ENCODE measurements around the gene PPFIBP1.
"Not testable (repeated sequence)": the region's sequence is repeated elsewhere in the genome, so short reads cannot be mapped to it uniquely, and the experiment has no call there.

The PPFIBP1 gene

DNA sequence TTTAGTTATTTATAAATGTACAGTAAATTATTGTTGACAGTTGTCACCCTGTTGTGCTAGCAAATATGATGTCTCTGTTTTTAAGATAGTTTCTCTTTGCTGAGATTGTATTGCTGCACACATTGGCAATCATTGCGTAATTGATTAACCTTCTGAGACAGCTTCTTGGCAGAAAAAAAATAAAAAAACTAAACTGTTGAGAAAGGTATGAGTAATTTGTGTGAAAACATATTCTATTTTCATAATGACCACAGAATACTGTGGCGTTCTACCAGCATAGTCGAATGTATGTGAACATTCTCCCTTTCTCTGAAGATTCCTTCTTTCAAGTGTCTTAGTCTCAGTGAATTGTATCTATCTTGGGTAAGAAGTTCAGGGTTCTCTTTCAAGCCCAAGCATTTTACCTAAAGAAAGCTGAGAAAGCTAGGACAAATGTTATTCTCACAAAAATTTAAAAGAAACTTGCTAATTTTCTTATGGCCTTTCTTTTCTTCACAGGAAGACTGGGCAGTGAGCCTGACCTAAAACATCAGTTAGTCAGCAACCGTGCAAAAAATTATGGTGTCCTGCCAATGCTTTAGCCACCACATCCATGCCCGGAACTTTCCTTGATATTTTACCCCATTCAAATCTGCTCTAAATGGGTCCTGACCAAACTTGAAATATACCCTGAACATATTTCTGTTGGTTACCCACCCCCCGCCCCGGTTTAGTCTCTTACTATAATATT is 103.3 kb downstream of the PPFIBP1 start:
- no peak for DNase-seq (ENCODE audit: low spot score)

DNA sequence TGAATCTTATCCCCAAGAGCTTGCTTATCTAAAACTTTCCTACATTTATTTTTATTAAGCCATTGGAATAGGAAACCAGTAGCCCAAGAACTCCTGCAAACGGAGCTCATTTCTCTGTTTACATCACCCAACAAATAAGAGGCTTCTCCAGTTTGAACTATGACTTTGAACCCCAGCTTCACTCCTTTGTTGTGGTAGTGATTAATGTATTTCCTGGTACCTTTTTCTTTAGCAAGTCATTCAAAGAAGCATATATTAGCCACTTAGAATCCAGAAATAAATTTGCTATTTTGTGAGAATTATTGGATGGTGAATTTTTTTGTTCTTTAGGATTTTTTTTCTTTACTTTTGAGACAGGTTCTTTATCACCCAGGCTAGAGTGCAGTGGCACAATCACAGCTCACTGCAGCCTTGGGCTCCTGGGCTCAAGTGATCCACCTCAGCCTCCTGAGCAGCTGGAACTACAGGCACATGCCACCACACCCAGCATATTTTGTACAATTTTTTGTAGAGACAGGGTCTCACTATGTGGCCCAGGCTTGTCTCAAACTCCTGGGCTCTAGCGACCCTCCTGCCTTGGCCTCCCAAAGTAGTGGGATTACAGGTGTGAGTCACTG is 104.0 kb downstream of the PPFIBP1 start:
- not testable (repeated sequence) for DNase-seq (ENCODE audit: low spot score)

DNA sequence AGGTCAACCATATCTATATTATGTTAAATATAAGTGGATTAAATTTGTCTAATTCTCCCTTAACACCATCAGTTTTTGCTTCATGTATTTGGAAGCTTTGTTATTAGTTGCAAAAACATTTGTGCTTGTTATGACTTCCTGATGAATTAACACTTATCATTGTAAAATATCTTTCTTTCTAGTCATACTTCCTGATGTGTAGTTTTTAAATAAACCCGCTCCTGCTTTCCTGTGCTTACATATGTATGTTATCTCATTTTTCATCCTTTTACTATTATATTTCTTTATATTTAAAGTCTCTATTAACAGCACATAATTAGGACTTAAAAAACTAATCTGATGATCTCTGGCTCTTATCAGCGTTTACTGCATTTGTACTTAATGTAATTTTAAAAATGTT is 106.2 kb downstream of the PPFIBP1 start:
- DNase-seq (ENCODE audit: low spot score) = not testable (repeated sequence)

DNA sequence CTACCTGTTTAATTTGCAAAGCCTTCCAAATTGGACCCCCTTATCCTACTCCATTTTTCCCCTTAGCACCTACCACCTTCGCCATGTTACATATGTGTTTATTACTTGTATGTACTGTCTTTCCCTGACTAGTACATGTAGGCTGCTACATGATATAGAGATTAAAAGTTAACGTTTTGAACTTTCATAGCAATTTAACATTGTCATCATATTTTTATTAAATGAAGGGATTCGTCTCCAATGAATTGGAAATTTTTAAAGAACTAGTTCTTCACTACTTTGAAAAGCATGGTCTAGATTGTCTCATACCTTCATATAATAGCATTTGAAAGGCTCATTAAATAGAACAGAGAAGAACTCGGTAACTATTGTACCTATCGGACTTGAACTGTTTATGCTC is 107.4 kb downstream of the PPFIBP1 start:
- no peak for DNase-seq (ENCODE audit: low spot score)

DNA sequence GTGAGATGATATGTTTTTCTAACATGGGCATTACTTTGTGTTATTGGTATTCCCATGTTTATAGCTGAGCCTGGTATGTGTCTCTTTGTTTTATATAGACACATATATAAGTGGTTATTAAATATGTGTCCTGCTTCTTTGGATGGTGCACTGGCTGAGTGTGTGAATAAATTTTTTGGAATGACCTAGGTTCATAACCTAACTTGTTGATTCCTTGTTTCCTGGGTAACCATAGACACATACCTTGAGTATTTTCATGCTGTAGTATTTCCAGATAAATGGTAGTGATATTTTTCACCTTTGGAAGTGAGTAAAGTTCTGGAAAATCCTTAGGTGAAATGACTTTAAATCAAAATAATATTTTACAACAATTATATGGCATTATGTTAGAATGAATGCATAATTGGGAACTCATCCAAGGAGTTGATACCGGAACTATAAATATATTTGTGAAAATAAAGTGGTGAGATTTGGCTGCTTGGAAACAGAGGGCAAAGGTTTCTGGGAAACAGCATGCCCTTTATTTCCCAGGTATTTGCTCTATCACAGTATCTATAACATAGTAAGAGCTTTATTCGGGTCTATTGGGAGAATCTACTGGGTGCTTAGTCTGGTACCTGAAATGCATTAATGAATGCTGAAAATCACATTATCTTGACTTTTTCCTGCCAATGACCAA is 107.9 kb downstream of the PPFIBP1 start:
- no peak for DNase-seq (ENCODE audit: low spot score)

DNA sequence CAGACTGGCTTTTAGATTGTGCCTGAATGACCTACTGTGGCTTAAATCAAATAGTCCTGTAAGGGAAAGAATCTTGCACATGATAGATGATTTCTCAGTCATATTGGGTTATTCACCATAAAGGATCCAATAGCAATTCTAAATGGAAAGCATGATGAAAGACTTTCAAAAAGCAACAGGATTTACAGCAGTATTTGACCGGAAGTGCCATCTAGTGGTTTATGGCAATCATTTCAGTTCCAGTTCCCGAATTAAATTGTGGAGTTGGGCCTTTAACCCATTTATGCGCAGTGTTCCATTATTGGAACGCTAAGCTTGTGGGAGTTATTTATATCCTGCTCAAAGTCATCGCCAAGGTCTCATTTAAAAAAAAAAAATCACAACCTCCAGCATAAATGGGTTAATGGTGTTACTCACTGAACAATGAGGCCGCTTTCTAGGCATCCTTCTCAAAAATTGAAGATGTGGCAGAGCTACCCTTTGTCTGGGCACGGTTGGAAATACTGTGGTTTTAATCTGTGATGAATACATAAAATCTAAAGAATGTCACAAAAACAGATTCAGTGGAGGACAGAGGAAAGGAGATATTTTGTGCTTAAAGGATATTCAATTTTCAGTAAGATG is 111.5 kb downstream of the PPFIBP1 start:
- DNase-seq (ENCODE audit: low spot score) = peak; percentile 57

DNA sequence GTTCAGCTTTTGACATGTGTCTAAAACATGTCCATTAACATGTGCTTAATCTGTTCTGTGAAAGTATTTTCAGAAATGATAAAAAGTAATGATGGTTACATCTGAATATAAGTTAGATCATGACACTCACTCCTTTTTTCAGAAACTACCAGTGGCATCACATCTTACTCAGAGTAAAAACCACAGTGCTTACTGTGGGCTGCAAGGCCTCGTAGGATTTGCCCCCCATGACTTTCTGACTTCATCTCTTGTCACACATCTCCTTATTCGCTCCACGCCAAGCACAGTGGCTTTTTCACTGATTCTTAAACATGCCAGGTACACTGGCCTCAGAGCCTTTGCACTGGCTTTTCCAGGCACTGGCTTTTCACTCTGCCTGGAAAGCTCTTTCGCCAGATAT is 112.6 kb downstream of the PPFIBP1 start:
- not testable (repeated sequence) for DNase-seq (ENCODE audit: low spot score)

DNA sequence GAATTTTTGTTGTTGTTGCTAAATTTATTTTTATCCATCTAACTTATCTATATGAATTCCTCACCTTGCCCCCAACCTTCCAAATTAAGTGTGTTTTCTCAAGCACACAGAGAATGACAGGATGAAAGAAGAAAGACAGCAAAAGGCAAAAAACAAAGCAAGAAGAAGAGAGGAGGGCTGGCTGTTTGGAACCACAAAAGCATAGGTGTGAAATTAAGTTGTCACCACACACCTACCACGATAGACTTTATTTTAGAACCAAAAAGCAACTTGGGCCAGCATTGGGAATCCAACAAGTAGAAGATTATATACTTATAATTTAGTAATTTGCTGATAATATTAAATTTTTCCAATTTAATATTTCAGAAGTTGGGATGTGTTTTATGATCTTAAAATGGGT is 113.5 kb downstream of the PPFIBP1 start:
- no peak for DNase-seq (ENCODE audit: low spot score)

DNA sequence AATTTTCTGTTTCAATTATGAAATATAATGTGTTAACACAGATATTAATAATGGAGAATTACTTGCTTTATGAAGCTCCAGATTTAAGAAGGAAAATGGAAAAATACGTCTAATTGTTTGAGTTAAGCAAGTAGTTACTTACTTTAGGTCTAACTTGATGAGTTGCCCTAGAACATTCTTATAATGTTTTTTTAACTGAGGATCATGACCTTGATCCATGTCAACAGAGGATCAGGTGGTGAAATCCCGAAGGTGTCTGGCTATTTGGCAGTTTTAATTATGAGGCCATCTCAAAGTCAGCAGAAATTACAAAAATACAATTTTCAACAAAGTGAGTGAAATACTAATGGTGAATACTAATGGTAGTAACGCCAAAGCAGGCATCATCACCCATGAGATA is 115.3 kb downstream of the PPFIBP1 start:
- DNase-seq (ENCODE audit: low spot score) = no peak

DNA sequence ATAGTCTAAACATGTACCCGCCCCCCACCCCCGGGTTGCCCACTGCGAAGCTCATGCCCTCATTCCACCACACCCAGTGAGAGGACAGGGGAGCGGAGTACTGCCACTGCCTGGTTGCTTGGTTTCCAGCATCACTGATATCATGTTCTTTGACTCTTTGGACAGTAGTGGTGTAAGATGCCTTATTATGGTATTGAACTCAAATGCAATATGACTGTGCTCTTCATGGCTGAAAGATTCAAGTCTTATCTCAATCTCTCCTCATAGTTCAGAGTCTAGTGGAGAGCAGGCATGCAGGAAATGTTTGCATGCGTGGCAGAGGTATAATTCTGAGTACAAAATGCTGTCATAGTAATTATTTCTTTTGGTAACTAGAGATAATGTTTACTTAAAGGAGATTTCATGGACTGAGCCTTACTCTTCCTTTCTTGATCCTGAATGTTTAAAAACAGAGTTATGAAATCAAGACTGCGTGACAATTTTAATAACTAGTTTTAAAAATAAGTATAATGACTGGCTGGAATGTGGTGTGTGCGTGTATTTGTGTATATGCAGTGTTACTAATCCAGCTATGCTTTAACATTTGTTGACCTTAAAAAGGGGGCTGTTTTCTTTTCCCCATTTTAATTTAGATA is 116.7 kb downstream of the PPFIBP1 start:
- DNase-seq (ENCODE audit: low spot score) = peak; percentile 75

DNA sequence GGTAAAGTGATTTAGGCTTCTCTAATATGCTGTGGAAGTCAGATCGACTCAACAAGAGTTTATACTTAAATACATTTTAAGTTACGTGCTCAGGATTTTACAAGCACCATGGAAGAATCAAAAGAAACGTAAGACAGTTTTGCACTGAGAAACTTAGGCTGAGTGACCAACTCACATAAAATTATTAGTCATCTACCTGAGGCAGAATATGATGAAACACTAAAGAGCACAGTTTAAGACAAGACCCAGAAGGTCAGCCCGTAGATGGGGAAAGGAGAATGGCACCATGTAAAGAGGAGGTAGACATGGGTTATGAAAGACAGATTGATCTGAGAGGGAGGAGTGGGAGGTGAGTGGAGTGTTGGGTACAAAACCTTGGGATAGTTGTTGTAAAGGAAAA is 118.4 kb downstream of the PPFIBP1 start:
- not testable (repeated sequence) for DNase-seq (ENCODE audit: low spot score)

DNA sequence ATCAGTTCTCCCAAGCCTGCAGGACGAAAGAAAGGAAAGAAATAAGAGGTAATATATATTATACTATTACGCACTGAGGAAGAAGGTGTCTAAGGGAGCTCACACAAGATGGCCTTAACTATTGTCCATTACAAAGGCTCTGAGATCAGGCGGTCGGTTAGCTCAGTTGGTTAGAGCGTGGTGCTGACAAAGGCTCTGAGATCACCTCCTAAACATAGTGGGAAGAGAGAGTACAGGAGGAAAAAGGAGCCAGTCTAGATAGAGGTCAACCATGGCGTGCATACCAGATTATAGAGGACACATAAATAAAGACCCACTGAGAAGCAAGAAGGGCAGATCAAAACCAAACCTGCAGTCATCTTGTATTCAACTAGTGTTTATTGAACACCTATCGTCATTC is 118.9 kb downstream of the PPFIBP1 start:
- DNase-seq (ENCODE audit: low spot score) = not testable (repeated sequence)

DNA sequence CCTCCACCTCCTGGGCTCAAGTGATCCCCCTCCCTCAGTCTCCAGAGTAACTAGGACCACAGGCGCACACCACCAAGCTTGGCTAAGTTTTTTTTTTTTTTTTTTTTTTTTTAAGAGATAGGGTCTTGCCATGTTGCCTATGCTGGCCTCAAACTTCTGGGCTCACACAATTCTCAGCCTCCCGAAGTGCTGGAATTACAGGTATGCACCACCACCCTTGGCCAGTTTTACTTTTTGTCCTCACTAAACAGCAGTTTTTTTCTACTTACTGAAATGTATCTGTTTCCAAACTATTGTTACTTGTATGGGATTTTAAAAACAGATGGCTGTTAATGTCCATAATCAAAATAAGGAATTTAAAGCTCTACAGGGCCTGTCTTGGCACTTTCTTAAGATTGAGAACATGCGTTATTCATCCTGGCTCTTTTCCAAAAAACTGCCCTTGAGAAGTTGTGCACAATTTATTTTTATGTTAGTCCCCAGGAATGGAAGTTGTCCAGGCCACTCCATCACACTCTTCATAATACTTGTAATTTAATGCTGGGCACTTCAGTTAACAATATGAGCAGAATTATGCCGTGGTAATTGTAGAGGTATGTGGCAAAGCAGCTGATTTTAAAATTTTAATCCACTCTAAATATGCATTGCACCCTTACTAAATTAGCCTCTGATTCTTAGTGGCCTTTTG is 120.3 kb downstream of the PPFIBP1 start:
- DNase-seq (ENCODE audit: low spot score) = no peak

DNA sequence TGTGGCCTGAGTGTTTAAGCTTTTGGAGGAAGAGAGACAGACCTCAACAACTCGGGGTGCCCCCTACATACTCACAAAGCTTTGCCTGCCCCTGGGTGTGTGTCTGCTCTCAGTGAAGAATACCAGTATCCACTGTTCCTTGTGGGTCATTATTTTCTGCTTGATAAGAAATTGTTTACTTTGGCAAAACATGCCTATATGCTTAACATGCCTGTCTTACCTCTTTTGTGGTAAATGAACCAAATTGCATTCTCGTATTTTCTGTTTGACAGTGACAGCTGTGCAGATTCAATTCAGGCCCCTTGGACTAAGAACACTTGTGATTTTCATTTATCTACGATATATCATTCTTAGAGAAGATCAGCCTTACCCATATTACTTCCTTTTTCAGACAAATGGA is 121.7 kb downstream of the PPFIBP1 start:
- no peak for DNase-seq (ENCODE audit: low spot score)

DNA sequence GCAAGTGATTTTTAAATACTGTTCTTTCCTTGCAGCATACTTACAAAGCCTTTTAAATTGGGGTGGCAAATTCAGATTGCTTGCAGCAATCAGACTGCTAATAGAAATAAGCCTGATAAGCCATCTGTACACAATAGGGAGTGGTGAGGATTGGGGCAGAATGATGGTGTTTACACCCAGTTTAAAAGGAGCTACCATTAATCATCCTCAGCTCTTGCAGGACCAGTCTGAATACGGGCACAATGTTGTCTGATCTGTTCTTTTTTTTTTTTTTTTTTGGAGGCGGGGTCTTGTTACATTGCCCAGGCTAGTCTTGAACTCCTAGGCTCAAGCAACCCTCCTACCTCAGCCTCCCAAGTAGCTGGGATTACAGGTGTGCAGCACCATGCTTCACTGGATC is 122.1 kb downstream of the PPFIBP1 start:
- no peak for DNase-seq (ENCODE audit: low spot score)

DNA sequence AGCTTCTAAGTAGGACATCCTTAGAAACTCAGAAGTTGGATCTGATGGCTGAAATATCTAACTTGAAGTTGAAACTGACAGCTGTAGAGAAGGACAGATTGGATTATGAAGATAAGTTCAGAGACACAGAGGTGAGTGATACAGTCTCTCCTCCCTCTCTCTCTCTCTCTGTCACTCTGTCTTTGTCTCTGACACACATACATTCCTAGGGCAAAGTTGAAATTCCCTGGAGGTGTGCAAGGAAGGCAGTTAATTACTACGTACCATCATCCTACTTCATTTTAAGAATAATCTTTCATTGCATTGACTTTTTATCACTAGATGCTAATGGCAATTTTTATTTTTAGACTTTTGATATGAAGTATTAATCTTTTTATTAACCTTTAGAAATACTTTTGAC is 126.0 kb downstream of the PPFIBP1 start:
- no peak for DNase-seq (ENCODE audit: low spot score)

DNA sequence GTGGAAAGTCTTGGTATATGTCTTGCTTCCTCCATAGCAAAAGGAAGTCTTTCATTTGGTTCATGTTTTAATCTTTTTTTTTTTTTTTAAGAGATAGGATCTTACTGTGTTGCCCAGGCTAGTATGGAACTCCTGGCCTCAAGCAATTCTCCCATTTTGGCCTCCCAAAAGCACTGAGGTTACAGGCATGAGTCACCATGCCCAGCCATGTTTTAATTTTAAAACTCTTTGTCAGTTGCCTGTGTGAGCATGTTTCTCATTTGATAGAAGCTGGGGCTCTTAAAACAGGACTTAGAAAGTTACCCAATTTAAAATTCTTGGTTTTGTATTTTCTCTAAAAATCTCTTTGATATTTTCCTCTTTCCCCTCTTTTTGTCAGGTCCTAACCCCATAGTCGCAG is 127.2 kb downstream of the PPFIBP1 start:
- no peak for DNase-seq (ENCODE audit: low spot score)

DNA sequence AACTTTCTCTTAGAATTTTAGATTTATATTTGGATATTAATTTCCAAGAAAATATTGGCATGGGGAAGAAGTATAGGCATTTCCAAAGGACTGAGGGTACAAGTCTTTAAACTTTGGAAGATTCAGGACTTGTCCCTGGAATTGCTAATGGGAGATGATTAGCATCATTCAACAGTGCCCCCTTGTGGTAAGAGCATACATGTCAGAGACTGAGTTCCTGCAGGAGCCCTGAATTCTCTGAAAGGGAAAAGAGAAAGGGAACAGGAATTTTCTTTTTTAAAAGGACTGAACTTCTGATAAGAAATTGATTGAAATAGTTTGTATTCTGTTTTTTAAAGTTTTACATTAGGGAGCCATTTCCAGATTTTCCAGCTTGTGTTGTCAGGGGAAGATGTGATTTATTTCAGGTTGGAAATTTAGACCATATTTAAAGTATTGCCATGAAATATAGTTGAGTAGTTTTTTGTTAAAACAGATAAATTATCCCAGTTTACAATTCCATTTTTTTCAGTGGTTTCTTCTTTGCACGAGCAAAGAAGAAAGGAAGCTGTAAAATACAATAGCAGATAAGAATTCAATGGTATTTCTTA is 128.3 kb downstream of the PPFIBP1 start:
- peak; percentile 80 for DNase-seq (ENCODE audit: low spot score)

DNA sequence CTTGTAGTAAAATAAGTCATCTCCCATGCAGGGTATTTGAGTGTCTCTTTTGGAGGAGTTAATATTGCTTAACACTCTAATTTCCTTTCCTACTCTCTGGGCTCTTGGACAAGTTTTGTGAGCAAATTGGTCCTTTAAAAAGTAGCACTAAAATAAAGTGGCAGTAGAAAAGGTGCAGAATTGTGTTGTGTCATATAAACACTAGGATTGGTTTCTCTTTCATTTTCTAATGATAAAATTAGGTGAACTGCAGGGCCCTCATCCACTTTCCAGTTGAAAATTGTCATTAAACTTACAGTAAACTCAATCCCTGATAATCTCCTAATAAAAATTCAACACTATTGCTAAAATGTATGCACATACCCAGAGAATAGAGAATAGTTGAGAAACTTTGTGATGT is 129.7 kb downstream of the PPFIBP1 start:
- DNase-seq (ENCODE audit: low spot score) = no peak

DNA sequence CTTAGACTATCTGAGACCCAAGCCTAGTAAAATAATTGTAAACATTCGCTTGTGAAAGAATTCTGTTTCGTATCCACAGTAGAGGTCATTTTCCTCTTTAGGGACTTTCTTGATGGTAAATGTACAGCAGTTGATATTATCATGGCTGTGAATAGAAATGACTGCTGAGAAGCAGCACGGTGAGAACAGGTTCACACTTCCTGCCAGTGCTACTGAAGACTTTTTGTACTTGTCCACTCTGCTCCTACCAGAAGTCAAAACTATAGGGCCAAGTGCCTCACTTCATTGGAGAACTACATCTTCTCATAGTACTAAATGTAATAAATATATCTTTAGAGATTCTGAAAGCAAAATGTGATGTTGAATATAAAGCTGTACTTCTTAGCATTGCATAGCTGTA is 131.5 kb downstream of the PPFIBP1 start:
- not testable (repeated sequence) for DNase-seq (ENCODE audit: low spot score)

DNA sequence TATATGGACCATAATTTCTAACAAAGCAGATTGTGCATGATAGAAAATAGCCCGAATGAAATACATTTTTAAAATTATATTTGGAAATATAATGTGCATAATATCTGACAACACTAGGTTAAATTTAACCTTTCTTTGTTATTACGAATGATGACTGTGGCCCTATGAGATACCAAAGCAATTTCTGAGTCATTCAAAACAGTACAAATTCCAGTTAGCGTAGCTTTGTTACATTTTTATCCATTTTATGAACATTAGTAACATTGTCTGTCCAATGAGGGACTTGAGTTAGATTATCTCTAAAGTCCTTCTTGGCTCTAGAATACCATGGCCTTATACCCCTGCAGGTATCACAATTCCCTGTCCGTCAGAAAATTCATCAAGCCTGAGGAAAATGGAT is 133.3 kb downstream of the PPFIBP1 start:
- DNase-seq (ENCODE audit: low spot score) = no peak
